GM10248 (cell line): ENCODE results near the gene TRRAP.

ENCODE experiments used
- CTCF ChIA-PET: fragments of 300-600 bp; sonication (Branson Sonifier 250); formaldehyde crosslinking; extraction: SDS; loops from one replicate; lab custom pipeline; 2021; ENCODE audit warnings: antibody characterized with exemption; lab: Yijun Ruan, JAX
- POLR2A ChIA-PET: fragments of 350-650 bp; sonication (Branson Sonifier 250); formaldehyde crosslinking; extraction: SDS; loops from one replicate; lab custom pipeline; 2020; ENCODE audit warnings: antibody characterized with exemption; lab: Yijun Ruan, JAX
- DNase-seq: peaks from one replicate; pipeline ENCODE4 v3.0.0; 2012; ENCODE audit errors: extremely low spot score
- CTCF ChIP-seq: IDR thresholded peaks from 2 replicates; pipeline ENCODE4 v1.5.1; 2012; ENCODE audit warnings: mild to moderate bottlenecking, low read depth; ENCODE audit errors: extremely low read depth, missing control alignments, control extremely low read depth

The TRRAP gene

GRCh38 chr7:98848918-98849317, 29.4 kb upstream of the TRRAP start:
- no peak for DNase-seq
- ChIA-PET POLR2A (no interaction called here), CTCF (interaction anchor here (0.7 to 1.3 kb wide), 2 partner anchors 16 to 428 kb away, joined by 3 read pairs; no protein-coding TSS in a partner anchor)
- no peak for TF ChIP-seq CTCF

- POLR2A ChIA-PET, result interaction anchor here (0.6 kb wide), 1 partner anchor 619 kb away, joined by 3 read pairs; no protein-coding TSS in a partner anchor
- TF ChIP-seq CTCF, result no peak
Measured at GRCh38 chr7:98852826-98853225, 25.5 kb upstream of the TRRAP start.

DNA sequence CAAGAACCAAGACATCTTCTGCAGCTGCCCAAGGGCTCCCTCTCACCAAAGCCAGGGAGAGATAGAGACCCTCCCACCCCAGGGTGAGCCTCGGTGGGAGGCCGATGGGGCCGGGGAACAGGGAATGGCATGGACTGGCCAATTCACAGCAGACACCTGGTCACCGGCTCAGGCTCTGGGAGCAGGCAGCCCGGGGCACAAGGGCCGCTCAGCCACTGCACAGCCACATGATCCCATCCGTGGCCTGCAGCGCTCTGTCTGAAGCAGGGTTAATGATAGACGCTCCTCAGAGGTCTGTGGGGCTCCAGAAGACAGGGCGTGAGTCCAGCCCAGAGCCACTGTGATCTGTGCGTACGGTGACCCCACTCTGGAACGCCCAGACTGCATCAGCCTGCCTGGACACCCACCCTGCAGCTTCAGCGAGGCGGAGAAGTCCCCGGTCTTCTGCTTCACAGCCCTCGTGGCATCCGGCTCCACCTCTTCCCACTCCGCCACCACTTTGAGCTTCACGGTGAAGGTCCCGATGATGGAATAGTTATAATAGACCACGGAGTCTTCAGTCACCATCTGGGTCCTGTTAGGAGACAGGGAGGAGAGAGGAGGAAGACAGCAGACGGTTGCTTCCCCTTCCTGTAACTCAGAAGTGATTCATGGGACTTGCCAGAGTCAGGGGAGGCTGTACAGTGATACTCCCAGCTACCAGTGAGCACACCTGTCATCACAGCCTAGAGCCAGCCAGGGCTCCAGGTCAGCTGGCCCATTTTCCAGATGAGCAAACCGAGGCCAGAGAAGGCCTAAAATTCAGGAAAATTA, 22.5 kb upstream of the TRRAP start:
- TF ChIP-seq CTCF, result no peak
- ChIA-PET POLR2A (no interaction called here), CTCF (interaction anchor here (1.4 to 2.0 kb wide), 2 partner anchors 14 kb away, joined by 3 to 7 read pairs; no protein-coding TSS in a partner anchor)
- no peak for DNase-seq

More at GRCh38 chr7:98852826-98853225, 25.5 kb upstream of the TRRAP start:
- DNase-seq, result no peak
- CTCF ChIA-PET, result interaction anchor here (1.3 kb wide), 1 partner anchor 11 kb away, joined by 3 read pairs; no protein-coding TSS in a partner anchor

GRCh38 chr7:98860071-98860470, 18.3 kb upstream of the TRRAP start:
- no peak for TF ChIP-seq CTCF
- DNase-seq, result no peak
- CTCF ChIA-PET, result no interaction called here
- POLR2A ChIA-PET, result no interaction called here

GRCh38 chr7:98862203-98862602, 16.1 kb upstream of the TRRAP start:
- ChIA-PET CTCF (no interaction called here), POLR2A (no interaction called here)
- TF ChIP-seq CTCF, result no peak
- no peak for DNase-seq

DNA sequence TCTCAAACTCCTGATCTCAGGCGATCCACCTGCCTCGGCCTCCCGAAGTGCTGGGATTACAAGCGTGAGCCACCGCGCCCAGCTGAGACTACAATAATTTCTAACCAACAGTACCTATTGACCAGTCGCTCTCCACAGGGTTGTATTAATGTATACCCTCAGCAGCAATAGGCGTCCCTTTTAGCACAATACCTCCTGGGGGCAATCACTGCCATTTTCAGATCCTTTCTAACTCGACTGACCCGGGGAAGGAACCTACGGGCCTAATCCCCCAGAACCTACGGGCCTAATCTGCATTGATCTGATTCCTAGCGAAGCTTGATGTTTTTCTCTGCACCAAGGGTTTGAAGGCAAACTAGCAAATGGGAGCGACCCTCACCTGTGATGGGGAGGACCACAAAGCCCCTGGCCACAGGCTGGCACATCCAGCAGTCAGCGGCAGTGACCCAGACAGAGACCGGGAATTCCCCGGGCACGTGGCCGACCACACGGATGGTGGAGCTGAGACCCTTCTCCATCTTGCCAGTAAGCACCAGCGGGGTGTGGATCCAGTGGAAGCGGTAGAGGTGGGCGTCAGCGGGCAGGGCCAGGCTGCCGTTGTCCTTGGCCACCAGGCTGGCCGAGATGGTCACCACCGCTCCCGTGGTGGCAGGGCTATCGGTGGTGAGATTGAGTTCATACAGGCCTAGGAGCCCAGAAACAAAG, 15.5 kb upstream of the TRRAP start:
- ChIA-PET CTCF (no interaction called here), POLR2A (no interaction called here)
- DNase-seq, result no peak
- no peak for TF ChIP-seq CTCF
